ENCODE measurements around the gene SLCO1B1.

GRCh38 chr12:21144309-21144708, 13.3 kb downstream of the SLCO1B1 start:
- TF ChIP-seq REST (IDR thresholded peaks at IDR 0.05; ENCODE audit: unreplicated experiment) (no peak), POLR2AphosphoS5 (IDR thresholded peaks at IDR 0.05; ENCODE audit: low read depth) (no peak), JUNB (IDR thresholded peaks at IDR 0.05; ENCODE audit: unreplicated experiment) (no peak), ZNF331 (CRISPR knock-in tag; IDR thresholded peaks at IDR 0.05; ENCODE audit: low read depth) (no peak)

Data from GM23338 (cell line).